ENCODE data around the gene NAXD.
"Not testable (repeated sequence)": the region's sequence is repeated elsewhere in the genome, so short reads cannot be mapped to it uniquely, and the experiment has no call there.

Gene NAXD

GRCh38 chr13:110643324-110643723 is 28.0 kb downstream of the NAXD start:
- no peak for DNase-seq (ENCODE audit: low read depth, low spot score)

GRCh38 chr13:110643768-110644421 is 28.6 kb downstream of the NAXD start:
- no peak for DNase-seq (ENCODE audit: low read depth, low spot score)

- DNase-seq (ENCODE audit: low read depth, low spot score): peak; percentile 92
Observed at GRCh38 chr13:110644892-110645521, 29.7 kb downstream of the NAXD start.

GRCh38 chr13:110645750-110646149 is 30.4 kb downstream of the NAXD start:
- DNase-seq (ENCODE audit: low read depth, low spot score): no peak

- DNase-seq (ENCODE audit: low read depth, low spot score): no peak
Observed at GRCh38 chr13:110646442-110647364, 31.4 kb downstream of the NAXD start.

GRCh38 chr13:110647365-110647737 is 32.0 kb downstream of the NAXD start:
- no peak for DNase-seq (ENCODE audit: low read depth, low spot score)

GRCh38 chr13:110648146-110648819 is 32.9 kb downstream of the NAXD start:
- DNase-seq (ENCODE audit: low read depth, low spot score): no peak

GRCh38 chr13:110648848-110649421 is 33.6 kb downstream of the NAXD start:
- DNase-seq (ENCODE audit: low read depth, low spot score): no peak

GRCh38 chr13:110649551-110649950 is 34.2 kb downstream of the NAXD start:
- DNase-seq (ENCODE audit: low read depth, low spot score): no peak

GRCh38 chr13:110650436-110650835 is 35.1 kb downstream of the NAXD start:
- DNase-seq (ENCODE audit: low read depth, low spot score): no peak

- no peak for DNase-seq (ENCODE audit: low read depth, low spot score)
Observed at GRCh38 chr13:110651271-110651670, 35.9 kb downstream of the NAXD start.

GRCh38 chr13:110651726-110652230 is 36.4 kb downstream of the NAXD start:
- no peak for DNase-seq (ENCODE audit: low read depth, low spot score)

- DNase-seq (ENCODE audit: low read depth, low spot score): peak; percentile 77
Observed at GRCh38 chr13:110652231-110652730, 36.9 kb downstream of the NAXD start.

- DNase-seq (ENCODE audit: low read depth, low spot score): no peak
Observed at GRCh38 chr13:110652764-110653163, 37.4 kb downstream of the NAXD start.

GRCh38 chr13:110653271-110653670 is 37.9 kb downstream of the NAXD start:
- no peak for DNase-seq (ENCODE audit: low read depth, low spot score)

GRCh38 chr13:110653851-110654250 is 38.5 kb downstream of the NAXD start:
- no peak for DNase-seq (ENCODE audit: low read depth, low spot score)

- DNase-seq (ENCODE audit: low read depth, low spot score): no peak
Observed at GRCh38 chr13:110657196-110657595, 41.9 kb downstream of the NAXD start.

- DNase-seq (ENCODE audit: low read depth, low spot score): not testable (repeated sequence)
Observed at GRCh38 chr13:110658218-110658911, 43.0 kb downstream of the NAXD start.

GRCh38 chr13:110661256-110661655 is 45.9 kb downstream of the NAXD start:
- DNase-seq (ENCODE audit: low read depth, low spot score): no peak

- no peak for DNase-seq (ENCODE audit: low read depth, low spot score)
Observed at GRCh38 chr13:110662091-110662490, 46.7 kb downstream of the NAXD start.

Measured in ELF-1 (cell line).